ENCODE data around the gene ENTPD2.

DNA sequence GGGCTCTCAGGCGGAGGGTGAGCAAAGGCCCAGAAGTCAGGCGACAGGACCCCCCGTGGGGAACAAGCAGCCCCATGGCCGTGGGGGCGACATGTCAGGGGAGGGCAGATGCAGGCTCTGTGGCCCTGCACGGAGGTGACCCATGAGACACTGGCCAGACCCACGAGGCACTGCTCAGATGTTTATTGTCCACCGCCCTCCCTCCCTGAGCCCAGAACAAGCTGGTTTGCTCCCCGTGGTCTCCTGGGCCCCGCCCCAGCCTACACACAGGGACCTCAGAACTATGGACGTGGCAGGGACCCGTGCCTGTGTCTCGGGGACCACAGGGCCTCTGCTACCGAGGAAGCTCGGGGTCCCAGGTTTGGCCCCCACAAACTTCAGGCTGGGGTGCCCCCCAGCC, 23.9 kb downstream of the ENTPD2 start:
- TF ChIP-seq, protein P1, sequence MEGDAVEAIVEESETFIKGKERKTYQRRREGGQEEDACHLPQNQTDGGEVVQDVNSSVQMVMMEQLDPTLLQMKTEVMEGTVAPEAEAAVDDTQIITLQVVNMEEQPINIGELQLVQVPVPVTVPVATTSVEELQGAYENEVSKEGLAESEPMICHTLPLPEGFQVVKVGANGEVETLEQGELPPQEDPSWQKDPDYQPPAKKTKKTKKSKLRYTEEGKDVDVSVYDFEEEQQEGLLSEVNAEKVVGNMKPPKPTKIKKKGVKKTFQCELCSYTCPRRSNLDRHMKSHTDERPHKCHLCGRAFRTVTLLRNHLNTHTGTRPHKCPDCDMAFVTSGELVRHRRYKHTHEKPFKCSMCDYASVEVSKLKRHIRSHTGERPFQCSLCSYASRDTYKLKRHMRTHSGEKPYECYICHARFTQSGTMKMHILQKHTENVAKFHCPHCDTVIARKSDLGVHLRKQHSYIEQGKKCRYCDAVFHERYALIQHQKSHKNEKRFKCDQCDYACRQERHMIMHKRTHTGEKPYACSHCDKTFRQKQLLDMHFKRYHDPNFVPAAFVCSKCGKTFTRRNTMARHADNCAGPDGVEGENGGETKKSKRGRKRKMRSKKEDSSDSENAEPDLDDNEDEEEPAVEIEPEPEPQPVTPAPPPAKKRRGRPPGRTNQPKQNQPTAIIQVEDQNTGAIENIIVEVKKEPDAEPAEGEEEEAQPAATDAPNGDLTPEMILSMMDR (conservative IDR thresholded peaks at IDR 0.05; ENCODE audit: low read depth, low read length): no peak
- TF ChIP-seq POLR2A (IDR thresholded peaks at IDR 0.05; ENCODE audit: low read depth, low read length) (no peak), USF2 (IDR thresholded peaks at IDR 0.05; ENCODE audit: low read depth, low read length) (no peak), CHD1 (IDR thresholded peaks at IDR 0.05; ENCODE audit: low read depth, low read length) (no peak), ELK1 (IDR thresholded peaks at IDR 0.05; ENCODE audit: borderline replicate concordance, low read depth, low read length) (no peak), MAFK (IDR thresholded peaks at IDR 0.05; ENCODE audit: low read depth, low read length) (no peak), BHLHE40 (IDR thresholded peaks at IDR 0.05; ENCODE audit: low read depth, low read length) (no peak), NFE2L2 (IDR thresholded peaks at IDR 0.05; ENCODE audit: low read depth, low read length) (no peak), RFX5 (IDR thresholded peaks at IDR 0.05; ENCODE audit: low read depth, low read length) (no peak), SMC3 (IDR thresholded peaks at IDR 0.05; ENCODE audit: low read depth, low read length) (no peak), FOS (IDR thresholded peaks at IDR 0.05; ENCODE audit: low read depth, low read length) (no peak), MXI1 (IDR thresholded peaks at IDR 0.05; ENCODE audit: borderline replicate concordance, low read depth, low read length) (no peak)

Data from IMR-90 (cell line).